Measurements from ENCODE around the gene AGXT2. TPM values are rescaled to one million over a fixed set of nuclear protein-coding genes. Genes with fewer than 3 reads are reported as not detected.

Gene AGXT2
- total RNA-seq, 6 experiments from 2014 or later: not detected

GRCh38 chr5:35092703-35093102, 45.0 kb upstream of the AGXT2 start:
- Mint-ChIP-seq H3K9me3 (no peaks in the 10 kb centered on the region), H3K36me3 (ENCODE audit: low read depth) (no peaks in the 10 kb centered on the region), H3K27me3 (ENCODE audit: insufficient read depth) (peaks cover 3% of the 10 kb centered on the region), H3K4me3 (no peak overlapping the region), H3K4me1 (ENCODE audit: low read depth) (peaks cover 23% of the 10 kb centered on the region), H3K27ac (no peak overlapping the region)
- no peak for DNase-seq
- TF ChIP-seq CTCF (IDR thresholded peaks at IDR 0.05): no peak

GRCh38 chr5:35091704-35092103, 44.0 kb upstream of the AGXT2 start:
- no peak for TF ChIP-seq CTCF (IDR thresholded peaks at IDR 0.05)
- no peak for DNase-seq
- Mint-ChIP-seq H3K27me3 (ENCODE audit: insufficient read depth) (peaks cover 3% of the 10 kb centered on the region), H3K36me3 (ENCODE audit: low read depth) (no peaks in the 10 kb centered on the region), H3K4me3 (no peak overlapping the region), H3K27ac (no peak overlapping the region), H3K4me1 (ENCODE audit: low read depth) (peaks cover 26% of the 10 kb centered on the region), H3K9me3 (no peaks in the 10 kb centered on the region)

GRCh38 chr5:35089334-35090314, 41.9 kb upstream of the AGXT2 start:
- Mint-ChIP-seq H3K27ac (no peak overlapping the region), H3K9me3 (no peaks in the 10 kb centered on the region), H3K4me3 (no peak overlapping the region; the same call in 1 of the 2 replicates), H3K4me1 (ENCODE audit: low read depth) (peaks cover 26% of the 10 kb centered on the region), H3K36me3 (ENCODE audit: low read depth) (no peaks in the 10 kb centered on the region), H3K27me3 (ENCODE audit: insufficient read depth) (no peaks in the 10 kb centered on the region; the same call in none of the 2 replicates)
- peak; percentile 71 for DNase-seq
- TF ChIP-seq CTCF (IDR thresholded peaks at IDR 0.05): peak; percentile 94

GRCh38 chr5:35087991-35088390, 40.2 kb upstream of the AGXT2 start:
- H3K4me3 Mint-ChIP-seq: peak overlapping the region; percentile 38
- H3K27me3 Mint-ChIP-seq (ENCODE audit: insufficient read depth): peaks cover 1% of the 10 kb centered on the region
- no peaks in the 10 kb centered on the region for H3K9me3 Mint-ChIP-seq
- peak overlapping the region; percentile 45 for H3K27ac Mint-ChIP-seq
- peaks cover 26% of the 10 kb centered on the region for H3K4me1 Mint-ChIP-seq (ENCODE audit: low read depth)
- no peaks in the 10 kb centered on the region for H3K36me3 Mint-ChIP-seq (ENCODE audit: low read depth)
- TF ChIP-seq CTCF (IDR thresholded peaks at IDR 0.05): no peak
- DNase-seq: peak; percentile 73

GRCh38 chr5:35083150-35083549, 35.4 kb upstream of the AGXT2 start:
- no peak overlapping the region for H3K27ac Mint-ChIP-seq

More at GRCh38 chr5:35083150-35083549, 35.4 kb upstream of the AGXT2 start:
- Mint-ChIP-seq H3K27me3 (ENCODE audit: insufficient read depth) (peaks cover 1% of the 10 kb centered on the region; the same call in 1 of the 2 replicates), H3K4me3 (no peak overlapping the region), H3K4me1 (ENCODE audit: low read depth) (peaks cover 8% of the 10 kb centered on the region), H3K36me3 (ENCODE audit: low read depth) (no peaks in the 10 kb centered on the region), H3K9me3 (peaks cover 4% of the 10 kb centered on the region; the same call in 1 of the 2 replicates)
- DNase-seq: no peak
- no peak for TF ChIP-seq CTCF (IDR thresholded peaks at IDR 0.05)

Measured in HFFc6 (cell line).